Measurements from ENCODE around the gene SOD3. TPM values are rescaled to one million over a fixed set of nuclear protein-coding genes. Genes with fewer than 3 reads are reported as not detected.

SOD3 gene
- total and polyA plus RNA-seq, 2 of the 4 experiments (the other 2 are of a cell fraction) = 0.36 to 5.8 TPM

GRCh38 chr4:24810871-24811631, 15.7 kb downstream of the SOD3 start (continued):
- TF ChIP-seq RAD21 (IDR thresholded peaks at IDR 0.05; ENCODE audit: low read length) = no peak
- TF ChIP-seq POLR2A (IDR thresholded peaks at IDR 0.05; ENCODE audit: low read depth, low read length) = no peak

- Histone ChIP-seq H3K18ac (ENCODE audit: low read depth, low read length) (no peak overlapping the region), H2BK5ac (ENCODE audit: low read depth, low read length, poor library complexity, severe bottlenecking) (no peak overlapping the region), H2AFZ (replicated peaks; ENCODE audit: low read length, poor library complexity) (no peak overlapping the region), H3K27ac (ENCODE audit: insufficient read depth, low read length) (no peak overlapping the region), H3K14ac (replicated peaks; ENCODE audit: low read depth, low read length) (no peak overlapping the region), H2BK15ac (ENCODE audit: low read depth, low read length) (no peak overlapping the region), H2AK5ac (ENCODE audit: low read depth, low read length) (no peak overlapping the region), H3K23ac (ENCODE audit: low read depth, low read length) (no peak overlapping the region), H4K91ac (ENCODE audit: insufficient read depth, low read depth, low read length) (no peak overlapping the region), H4K8ac (ENCODE audit: low read depth in 2 of 2, low read length in 2 of 2) (no peak overlapping the region), H3K4me2 (ENCODE audit: low read depth, low read length) (no peak overlapping the region), H2AK9ac (replicated peaks; ENCODE audit: low read depth, low read length, poor library complexity) (no peak overlapping the region), H3K9me3 (ENCODE audit: control insufficient read depth, insufficient read depth, low read length) (peaks cover 5% of the 10 kb centered on the region), H3K4me1 (ENCODE audit: control insufficient read depth, insufficient read depth, low read length) (peaks cover 10% of the 10 kb centered on the region), H3K56ac (ENCODE audit: extremely low read depth, insufficient read depth, low read length) (no peak overlapping the region), H3K4ac (ENCODE audit: low read depth, low read length) (no peak overlapping the region), H4K20me1 (ENCODE audit: insufficient read depth, low read length) (0 out of 2 replicates have a peak, but pooled peaks cover 3% of the 10 kb centered on the region), H3K9me1 (ENCODE audit: insufficient read depth, low read length) (peaks cover 8% of the 10 kb centered on the region), H3K9ac (ENCODE audit: low read depth, low read length) (no peak overlapping the region), H3K36me3 (ENCODE audit: control insufficient read depth, insufficient read depth, low read length) (peaks cover 4% of the 10 kb centered on the region; the same call in 1 of the 2 replicates), H3K27me3 (ENCODE audit: control insufficient read depth, insufficient read depth, low read length) (no peaks in the 10 kb centered on the region), H3K79me1 (ENCODE audit: low read depth in 1 of 2, low read length in 2 of 2) (peaks cover 0 to 5% of the 10 kb centered on the region in 2 experiments; a peak in 1 of 4 replicates), H4K5ac (ENCODE audit: low read depth, low read length) (no peak overlapping the region), H2BK120ac (ENCODE audit: low read depth, low read length) (no peak overlapping the region), H3K4me3 (ENCODE audit: insufficient read depth, low read depth, low read length) (no peak overlapping the region), H2BK20ac (ENCODE audit: low read depth, low read length) (no peak overlapping the region)
- ChIA-PET CTCF (interaction anchor here (0.6 to 1.2 kb wide), 2 partner anchors 10 to 229 kb away, joined by 3 to 4 read pairs; partner anchors contain the start of gene DHX15), POLR2A (ENCODE audit: unreplicated experiment) (no interaction called here)
- intact Hi-C loops (cut with micrococcal nuclease) (loop anchor here (5.0 kb wide), 1 partner anchor 39 kb away; no protein-coding TSS in a partner anchor), in situ Hi-C loops (cut with MboI; ENCODE audit: low sequenced_read_pairs) (no loop called here), dilution Hi-C loops (cut with HindIII; ENCODE audit: low sequenced_read_pairs, unreplicated experiment) (no loop called here)
- ATAC-seq (ENCODE audit: low read depth) (no peak), DNase-seq (no peak)
- TF ChIP-seq RCOR1 (IDR thresholded peaks at IDR 0.05; ENCODE audit: insufficient replicate concordance, low read length) (no peak), RAD21 (IDR thresholded peaks at IDR 0.05; ENCODE audit: low read length) (no peak), CEBPB (IDR thresholded peaks at IDR 0.05; ENCODE audit: low read depth, low read length) (no peak), ELK1 (IDR thresholded peaks at IDR 0.05; ENCODE audit: borderline replicate concordance, low read depth, low read length) (no peak), RFX5 (IDR thresholded peaks at IDR 0.05; ENCODE audit: low read depth, low read length) (no peak), NFE2L2 (IDR thresholded peaks at IDR 0.05; ENCODE audit: low read depth, low read length) (no peak), SMC3 (IDR thresholded peaks at IDR 0.05; ENCODE audit: low read depth, low read length) (no peak), POLR2A (IDR thresholded peaks at IDR 0.05; ENCODE audit: low read depth, low read length) (no peak)
- no CpG with 5 or more reads among the region's 2 CpGs for WGBS, 2 experiments (ENCODE audit: extremely low coverage in 2 of 2, insufficient read length in 1 of 2)
- no TSS peak for BruUV-seq (replicated peaks)
These were observed 18.4 kb downstream of the SOD3 start for GRCh38 chr4:24813732-24814131.
